Activated T-cell treated with anti-CD3 and anti-CD28 coated beads, Interleukin-2, amount 50 U/mL, for 72 hours (primary cell): ENCODE results near the gene APOBEC3G. TPM values are rescaled to one million over a fixed set of nuclear protein-coding genes. Genes with fewer than 3 reads are reported as not detected.
"Not testable (repeated sequence)": the region's sequence is repeated elsewhere in the genome, so short reads cannot be mapped to it uniquely, and the experiment has no call there.

Source experiments
- ATAC-seq, 2 donors: fragments of 150-1000 bp; cut with Tn5 transposase; replicated peaks in 1 of 2; 2 replicates each; pipeline ENCODE4 v1.10.0; 2021; ENCODE audit warnings: moderate library complexity in 2 of 2, mild to moderate bottlenecking in 1 of 2
- DNase-seq, 2 donors: peaks; one replicate each; pipeline ENCODE4 v3.0.0; 2021 to 2022; ENCODE audit warnings: mixed read lengths in 1 of 2
- H3K27ac Mint-ChIP-seq: one replicate; pipeline ENCODE4 v1.8.0; 2022; ENCODE audit warnings: mild to moderate bottlenecking, moderate library complexity, mixed read lengths
- H3K27me3 Mint-ChIP-seq: one replicate; pipeline ENCODE4 v1.8.0; 2022; ENCODE audit warnings: low read depth, mixed read lengths
- H3K36me3 Mint-ChIP-seq, 2 donors: one replicate each; pipeline ENCODE4 v1.8.0; 2022; ENCODE audit warnings: mixed read lengths in 2 of 2, mild to moderate bottlenecking in 1 of 2; ENCODE audit not compliant: insufficient read depth in 2 of 2
- H3K4me1 Mint-ChIP-seq: one replicate; pipeline ENCODE4 v1.8.0; 2022; ENCODE audit warnings: low read depth, mixed read lengths
- H3K4me3 Mint-ChIP-seq, 2 donors: one replicate each; pipeline ENCODE4 v1.8.0; 2022; ENCODE audit warnings: mild to moderate bottlenecking in 2 of 2, mixed read lengths in 2 of 2, moderate library complexity in 2 of 2
- H3K9me3 Mint-ChIP-seq, 2 donors: one replicate each; pipeline ENCODE4 v1.8.0; 2022; ENCODE audit warnings: mixed read lengths in 2 of 2
- total RNA-seq, 2 donors: library from RNA; stranded (reverse); gene quantifications; one replicate each; pipeline ENCODE4 v1.2.3, GENCODE V29; 2022

Gene APOBEC3G
- 100 to 1,000 TPM in 1 of 2 donors, 10 to 100 TPM in 1; 77.8 to 115 TPM for total RNA-seq

DNA sequence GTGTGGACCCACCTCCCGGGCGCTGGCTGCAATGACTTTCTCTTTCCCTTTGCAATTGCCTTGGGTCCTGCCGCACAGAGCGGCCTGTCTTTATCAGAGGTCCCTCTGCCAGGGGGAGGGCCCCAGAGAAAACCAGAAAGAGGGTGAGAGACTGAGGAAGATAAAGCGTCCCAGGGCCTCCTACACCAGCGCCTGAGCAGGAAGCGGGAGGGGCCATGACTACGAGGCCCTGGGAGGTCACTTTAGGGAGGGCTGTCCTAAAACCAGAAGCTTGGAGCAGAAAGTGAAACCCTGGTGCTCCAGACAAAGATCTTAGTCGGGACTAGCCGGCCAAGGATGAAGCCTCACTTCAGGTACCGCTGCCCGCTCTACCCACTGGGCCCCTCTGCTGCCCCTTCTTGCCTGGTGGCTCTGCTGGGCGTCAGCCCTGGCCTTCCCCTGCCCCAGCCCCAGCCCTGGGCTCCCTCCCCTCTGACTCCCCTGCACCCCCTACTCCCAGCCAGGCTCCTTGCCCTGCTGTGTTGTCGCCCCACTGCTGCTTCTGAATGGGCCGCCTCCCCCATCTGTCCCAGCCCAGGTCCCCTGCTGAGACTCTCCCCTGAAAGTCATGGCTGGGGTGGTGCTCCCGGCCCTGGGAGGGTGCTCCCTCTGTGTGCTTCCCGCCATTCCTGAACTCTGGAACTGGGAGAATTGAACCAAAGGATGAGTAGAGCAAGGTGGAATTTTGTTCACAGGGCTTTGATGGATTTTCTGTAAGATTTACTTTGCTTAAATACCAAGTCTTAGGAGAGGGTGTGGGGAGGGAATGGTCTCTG lies at the start of gene APOBEC3G:
Gene APOBEC3G, plus strand, starts transcription at position 250 of the 815 bp plus-strand sequence. Its CDS starts 87 bp downstream, at position 337.
- not testable (repeated sequence) for H3K9me3 Mint-ChIP-seq, H3K27me3 Mint-ChIP-seq, H3K36me3 Mint-ChIP-seq
- peak; percentile 61 to 64 for DNase-seq
- Mint-ChIP-seq H3K27ac (peak within 1 kb of the TSS; percentile 92), H3K4me1 (peaks cover 43% of the 10 kb centered on the region), H3K4me3 (peak within 1 kb of the TSS; percentile 94 to 96)
- peak; percentile 94 to 96 for ATAC-seq

DNA sequence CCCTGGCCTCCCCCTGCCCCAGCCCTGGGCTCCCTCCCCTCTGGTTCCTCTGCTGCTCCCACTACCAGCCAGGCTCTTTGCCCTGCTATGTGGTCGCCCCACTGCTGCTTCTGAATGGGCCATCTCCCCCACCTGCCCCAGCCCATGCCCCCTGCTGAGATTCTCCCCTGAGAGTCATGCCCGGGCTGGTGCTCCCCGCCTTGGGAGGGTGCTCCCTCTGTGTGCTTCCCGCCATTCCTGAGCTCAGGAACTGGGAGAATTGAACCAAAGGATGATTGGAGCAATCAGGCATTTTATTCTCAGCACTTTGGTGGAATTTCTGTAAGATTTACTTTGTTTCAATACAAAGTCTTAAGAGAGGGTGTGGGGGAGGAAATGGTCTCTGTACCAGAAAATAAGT lies 49.4 kb upstream of the APOBEC3G start:
- DNase-seq = no peak
- Mint-ChIP-seq H3K9me3 (no peaks in the 10 kb centered on the region), H3K4me1 (peaks cover 37% of the 10 kb centered on the region), H3K4me3 (peak overlapping the region in 1 of 2 donors; percentile 47), H3K27me3 (no peaks in the 10 kb centered on the region), H3K27ac (peak overlapping the region; percentile 82), H3K36me3 (peaks cover 0 to 9% of the 10 kb centered on the region in 2 donors)
- ATAC-seq = peak in 1 of 2 donors; percentile 25

DNA sequence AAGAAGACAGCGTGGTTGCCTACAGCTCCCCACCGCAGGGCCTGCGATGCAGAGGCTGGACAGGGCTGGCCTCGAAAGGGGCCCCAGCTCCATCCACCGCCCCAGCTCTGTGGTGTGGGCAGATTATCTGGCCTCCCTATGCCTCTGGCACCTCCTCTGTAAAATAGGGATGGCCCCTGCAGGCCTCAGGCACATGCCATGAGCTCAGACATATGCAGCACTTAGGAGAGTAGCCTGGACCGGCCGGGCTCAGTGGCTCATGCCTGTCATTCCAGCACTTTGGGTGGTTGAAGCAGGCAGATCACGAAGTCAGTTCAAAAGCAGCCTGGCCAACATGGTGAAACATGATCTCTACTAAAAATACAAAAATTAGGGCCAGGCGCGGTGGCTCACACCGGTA lies 48.8 kb upstream of the APOBEC3G start:
- Mint-ChIP-seq H3K4me1 (peaks cover 37% of the 10 kb centered on the region), H3K27me3 (no peaks in the 10 kb centered on the region), H3K9me3 (no peaks in the 10 kb centered on the region), H3K4me3 (peak overlapping the region in 1 of 2 donors; percentile 47), H3K27ac (no peak overlapping the region), H3K36me3 (peaks cover 0 to 8% of the 10 kb centered on the region in 2 donors)
- DNase-seq (no peak), ATAC-seq (no peak)

DNA sequence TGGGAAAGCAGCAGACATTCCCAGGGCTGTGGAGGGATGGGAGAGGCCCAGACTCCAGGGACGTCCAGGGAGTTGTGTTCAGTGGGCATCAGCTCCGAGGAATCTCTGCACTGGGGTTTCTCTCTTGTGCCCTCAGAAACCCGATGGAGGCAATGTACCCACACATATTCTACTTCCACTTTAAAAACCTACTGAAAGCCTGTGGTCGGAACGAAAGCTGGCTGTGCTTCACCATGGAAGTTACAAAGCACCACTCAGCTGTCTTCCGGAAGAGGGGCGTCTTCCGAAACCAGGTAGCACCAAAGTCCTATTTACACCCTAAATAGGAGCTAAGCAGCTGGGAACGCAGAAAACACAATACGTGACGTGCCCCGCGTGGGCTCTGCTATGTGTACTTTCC lies 47.8 kb upstream of the APOBEC3G start:
- Mint-ChIP-seq H3K36me3 (peaks cover 0 to 6% of the 10 kb centered on the region in 2 donors), H3K4me1 (peaks cover 28% of the 10 kb centered on the region), H3K9me3 (no peaks in the 10 kb centered on the region), H3K27ac (no peak overlapping the region), H3K27me3 (no peaks in the 10 kb centered on the region), H3K4me3 (no peak overlapping the region)
- ATAC-seq (no peak), DNase-seq (no peak)

DNA sequence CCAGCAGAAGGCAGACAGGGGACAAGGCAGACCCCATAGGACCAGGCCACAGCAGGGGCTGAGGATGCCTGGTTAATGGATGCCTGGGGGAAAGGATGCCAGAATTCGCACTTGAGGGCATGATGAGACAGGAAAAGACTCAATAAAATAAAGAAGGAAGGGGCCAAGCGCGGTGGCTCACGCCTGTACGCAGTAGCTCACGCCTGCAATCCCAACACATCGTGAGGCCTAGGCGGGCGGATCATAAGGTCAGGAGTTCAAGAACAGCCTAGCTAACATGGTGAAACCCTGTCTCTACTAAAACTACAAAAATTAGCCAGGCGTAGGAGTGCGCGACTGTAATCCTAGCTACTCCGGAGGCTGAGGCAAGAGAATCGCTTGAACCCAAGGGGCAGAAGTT lies 46.4 kb upstream of the APOBEC3G start:
- no peak for DNase-seq
- peak overlapping the region; percentile 9 for H3K27ac Mint-ChIP-seq
- H3K9me3 Mint-ChIP-seq = no peaks in the 10 kb centered on the region
- H3K36me3 Mint-ChIP-seq = peaks cover 0 to 6% of the 10 kb centered on the region in 2 donors
- H3K27me3 Mint-ChIP-seq = no peaks in the 10 kb centered on the region
- no peak overlapping the region for H3K4me3 Mint-ChIP-seq
- peaks cover 17% of the 10 kb centered on the region for H3K4me1 Mint-ChIP-seq
- ATAC-seq = no peak

DNA sequence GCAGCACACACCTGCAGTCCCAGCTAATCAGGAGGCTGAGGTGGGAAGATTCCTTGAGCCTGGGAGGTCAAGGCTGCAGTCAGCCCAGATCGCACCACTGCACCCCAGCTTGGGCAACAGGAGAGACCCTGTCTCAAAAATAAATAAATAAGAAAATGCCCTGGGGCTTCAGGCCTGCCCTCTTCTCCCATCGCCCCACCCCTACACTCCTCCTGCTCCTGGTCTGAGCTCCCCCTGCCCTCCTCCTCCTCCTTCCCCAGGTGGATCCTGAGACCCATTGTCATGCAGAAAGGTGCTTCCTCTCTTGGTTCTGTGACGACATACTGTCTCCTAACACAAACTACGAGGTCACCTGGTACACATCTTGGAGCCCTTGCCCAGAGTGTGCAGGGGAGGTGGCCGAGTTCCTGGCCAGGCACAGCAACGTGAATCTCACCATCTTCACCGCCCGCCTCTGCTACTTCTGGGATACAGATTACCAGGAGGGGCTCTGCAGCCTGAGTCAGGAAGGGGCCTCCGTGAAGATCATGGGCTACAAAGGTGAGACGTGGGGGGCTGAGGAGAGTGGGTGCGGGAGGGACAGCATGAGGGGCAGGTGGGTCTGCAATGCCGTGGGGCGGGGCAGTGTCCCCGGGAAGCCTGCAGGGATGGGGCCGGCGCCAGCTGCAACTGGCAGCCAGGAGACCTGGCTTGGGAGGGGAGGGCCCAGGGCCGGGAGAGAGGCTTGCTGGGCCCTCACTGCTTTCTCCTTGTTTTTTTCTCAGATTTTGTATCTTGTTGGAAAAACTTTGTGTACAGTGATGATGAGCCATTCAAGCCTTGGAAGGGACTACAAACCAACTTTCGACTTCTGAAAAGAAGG lies 45.4 kb upstream of the APOBEC3G start:
- not testable (repeated sequence) for DNase-seq, H3K9me3 Mint-ChIP-seq, H3K27me3 Mint-ChIP-seq, H3K36me3 Mint-ChIP-seq, H3K4me3 Mint-ChIP-seq, H3K27ac Mint-ChIP-seq, ATAC-seq
- H3K4me1 Mint-ChIP-seq = peaks cover 16% of the 10 kb centered on the region

DNA sequence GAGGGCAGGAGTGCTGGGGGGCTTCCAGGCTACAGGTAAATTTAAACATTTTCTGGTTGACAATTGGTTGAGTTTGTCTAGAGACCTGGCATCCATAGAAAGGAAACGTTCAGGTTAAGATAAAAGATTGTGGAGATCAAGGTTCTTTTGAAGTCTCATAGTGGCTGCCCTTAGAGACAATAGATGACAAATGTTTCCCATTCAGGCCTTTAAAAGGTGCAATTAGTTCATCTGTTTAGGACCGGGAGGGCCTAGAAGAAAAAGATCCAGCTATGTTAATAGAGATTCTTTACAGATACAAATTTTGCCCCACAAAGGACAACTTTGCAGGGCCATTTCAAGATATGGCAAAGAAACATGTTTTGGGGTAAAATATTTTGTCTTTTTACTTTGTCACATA lies 40.0 kb upstream of the APOBEC3G start:
- not testable (repeated sequence) for H3K9me3 Mint-ChIP-seq, H3K4me3 Mint-ChIP-seq, DNase-seq, ATAC-seq, H3K27me3 Mint-ChIP-seq, H3K36me3 Mint-ChIP-seq
- Mint-ChIP-seq H3K27ac (peak overlapping the region; percentile 23), H3K4me1 (peaks cover 28% of the 10 kb centered on the region)

DNA sequence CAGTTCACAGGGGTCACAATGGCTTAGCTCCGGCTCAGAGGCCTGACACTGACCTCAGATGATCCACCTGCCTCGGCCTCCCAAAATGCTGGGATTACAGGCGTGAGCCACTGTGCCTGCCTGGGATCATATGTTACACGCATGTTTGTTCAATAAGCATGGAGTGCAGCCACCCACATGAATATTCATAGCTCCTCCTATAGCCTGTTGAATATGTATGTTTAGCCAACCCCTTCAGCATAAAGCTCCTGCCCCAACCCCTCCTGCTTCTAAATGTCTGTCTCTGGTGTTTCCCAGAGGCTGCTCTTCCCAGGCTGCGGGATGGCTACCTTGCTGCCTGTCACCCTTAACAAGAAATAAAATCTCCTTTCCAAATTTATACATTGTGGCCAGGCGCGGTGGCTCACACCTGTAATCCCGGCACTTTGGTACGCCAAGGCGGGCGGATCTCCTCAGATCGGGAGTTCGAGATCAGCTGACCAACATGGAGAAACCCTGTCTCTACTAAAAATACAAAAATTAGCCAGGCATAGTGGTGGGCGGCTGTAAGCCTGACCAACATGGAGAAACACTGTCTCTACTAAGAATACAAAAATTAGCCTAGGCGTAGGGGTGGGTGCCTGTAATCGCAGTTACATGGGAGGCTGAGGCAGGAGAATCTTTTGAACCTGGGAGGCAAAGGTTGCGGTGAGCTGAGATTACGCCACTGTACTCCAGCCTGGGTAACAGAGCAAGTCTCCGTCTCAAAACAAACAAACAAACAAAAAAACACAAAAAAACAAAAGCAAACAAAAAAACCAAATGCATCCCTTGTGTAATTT lies 37.6 kb upstream of the APOBEC3G start:
- H3K27me3 Mint-ChIP-seq = no peaks in the 10 kb centered on the region
- peaks cover 0 to 2% of the 10 kb centered on the region in 2 donors for H3K36me3 Mint-ChIP-seq
- ATAC-seq (no peak), DNase-seq (no peak)
- H3K4me1 Mint-ChIP-seq = peaks cover 33% of the 10 kb centered on the region
- peak overlapping the region; percentile 93 to 94 for H3K4me3 Mint-ChIP-seq
- peak overlapping the region; percentile 77 for H3K27ac Mint-ChIP-seq
- no peaks in the 10 kb centered on the region for H3K9me3 Mint-ChIP-seq

DNA sequence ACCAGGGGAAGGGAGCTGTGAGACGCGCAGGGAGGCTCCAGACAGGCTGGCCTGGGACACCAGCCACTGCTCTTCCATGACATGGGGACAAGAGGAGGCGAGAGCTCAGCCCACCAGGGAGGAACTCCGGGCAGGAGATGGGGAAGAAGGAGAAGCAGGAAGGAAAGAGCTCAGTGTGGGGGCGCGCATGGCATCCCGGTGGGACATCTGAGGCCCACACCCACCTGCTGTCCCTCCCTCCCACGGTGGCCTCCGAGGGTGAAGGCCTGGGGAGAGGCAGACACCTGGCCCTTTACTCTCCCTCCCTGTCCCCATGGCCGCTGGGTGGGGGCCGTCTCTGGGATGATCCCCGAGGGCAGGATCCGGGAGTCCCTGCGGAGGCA lies 36.9 kb upstream of the APOBEC3G start:
- Mint-ChIP-seq H3K27ac (peak overlapping the region; percentile 77), H3K4me3 (peak overlapping the region; percentile 93 to 94), H3K4me1 (peaks cover 37% of the 10 kb centered on the region)
- H3K9me3 Mint-ChIP-seq, H3K27me3 Mint-ChIP-seq, ATAC-seq, DNase-seq, H3K36me3 Mint-ChIP-seq: not testable (repeated sequence)

DNA sequence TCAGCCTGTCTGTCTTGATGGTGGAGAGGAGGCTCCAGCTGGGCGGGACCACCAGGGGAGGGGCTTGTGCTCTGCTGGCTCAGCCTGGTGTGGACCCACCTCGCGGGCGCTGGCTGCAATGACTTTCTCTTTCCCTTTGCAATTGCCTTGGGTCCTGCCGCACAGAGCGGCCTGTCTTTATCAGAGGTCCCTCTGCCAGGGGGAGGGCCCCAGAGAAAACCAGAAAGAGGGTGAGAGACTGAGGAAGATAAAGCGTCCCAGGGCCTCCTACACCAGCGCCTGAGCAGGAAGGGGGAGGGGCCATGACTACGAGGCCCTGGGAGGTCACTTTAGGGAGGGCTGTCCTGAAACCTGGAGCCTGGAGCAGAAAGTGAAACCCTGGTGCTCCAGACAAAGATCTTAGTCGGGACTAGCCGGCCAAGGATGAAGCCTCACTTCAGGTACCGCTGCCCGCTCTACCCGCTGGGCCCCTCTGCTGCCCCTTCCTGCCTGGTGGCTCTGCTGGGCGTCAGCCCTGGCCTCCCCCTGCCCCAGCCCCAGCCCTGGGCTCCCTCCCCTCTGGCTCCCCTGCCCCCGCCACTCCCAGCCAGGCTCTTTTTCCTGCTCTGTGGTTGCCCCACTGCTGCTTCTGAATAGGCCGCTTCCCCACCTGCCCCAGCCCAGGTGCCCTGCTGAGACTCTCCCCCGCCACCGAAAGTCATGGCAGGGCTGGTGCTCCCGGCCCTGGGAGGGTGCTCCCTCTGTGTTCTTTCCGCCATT lies 36.4 kb upstream of the APOBEC3G start, which contains the start of gene APOBEC3F:
Gene APOBEC3F, plus strand, starts transcription at position 327 of the 759 bp plus-strand sequence. Its CDS starts 97 bp downstream, at position 424.
- H3K4me1 Mint-ChIP-seq = peaks cover 39% of the 10 kb centered on the region
- DNase-seq = peak; percentile 76 to 79
- peak; percentile 94 to 96 for ATAC-seq

DNA sequence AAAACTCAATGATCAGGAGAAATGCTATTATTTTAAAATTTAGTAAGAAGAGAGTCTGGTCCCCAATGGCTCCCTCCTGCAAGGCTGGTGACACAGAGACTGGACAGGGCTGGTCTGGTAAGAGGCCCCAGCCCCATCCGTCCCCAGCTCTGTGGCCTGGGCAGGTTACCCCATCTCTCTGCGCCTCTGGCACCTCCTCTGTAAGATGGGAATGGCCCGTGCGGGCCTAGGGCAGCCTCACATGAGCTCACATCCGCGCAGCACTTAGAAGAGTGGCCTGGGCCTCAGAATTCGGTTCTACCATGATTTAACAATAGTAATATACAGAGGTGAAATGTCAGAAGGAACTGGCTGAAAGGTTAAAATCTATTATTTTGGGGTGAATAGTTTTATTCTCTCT lies 35.2 kb upstream of the APOBEC3G start:
- DNase-seq (no peak), ATAC-seq (no peak)
- Mint-ChIP-seq H3K4me3 (peak overlapping the region; percentile 93 to 94), H3K27me3 (no peaks in the 10 kb centered on the region), H3K9me3 (no peaks in the 10 kb centered on the region), H3K27ac (peak overlapping the region; percentile 84), H3K36me3 (peaks cover 0 to 2% of the 10 kb centered on the region in 2 donors), H3K4me1 (peaks cover 41% of the 10 kb centered on the region)

More for the DNA sequence above, 36.4 kb upstream of the APOBEC3G start, which contains the start of gene APOBEC3F:
- peak within 1 kb of the TSS; percentile 84 for H3K27ac Mint-ChIP-seq
- not testable (repeated sequence) for H3K36me3 Mint-ChIP-seq, H3K9me3 Mint-ChIP-seq, H3K27me3 Mint-ChIP-seq
- H3K4me3 Mint-ChIP-seq = peak within 1 kb of the TSS; percentile 93 to 94

DNA sequence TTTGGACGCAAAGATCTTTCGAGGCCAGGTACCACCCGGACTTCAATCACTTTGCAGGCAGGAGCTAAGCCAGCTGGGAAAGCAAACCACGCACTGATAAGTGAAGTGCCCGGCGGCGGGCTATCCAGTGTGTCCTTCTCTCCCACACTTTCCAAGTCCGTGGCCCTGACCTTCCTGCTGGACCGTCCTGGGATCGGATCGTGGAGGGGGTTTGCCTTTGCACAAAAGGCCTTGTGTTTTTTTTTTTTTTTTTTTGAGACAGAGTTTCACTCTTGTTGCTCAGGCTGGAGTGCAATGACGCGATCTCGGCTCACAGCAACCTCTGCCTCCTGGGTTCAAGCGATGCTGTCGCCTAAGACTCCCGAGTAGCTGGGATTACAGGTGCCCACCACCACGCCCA lies 34.0 kb upstream of the APOBEC3G start:
- not testable (repeated sequence) for H3K9me3 Mint-ChIP-seq, H3K36me3 Mint-ChIP-seq, H3K27ac Mint-ChIP-seq, ATAC-seq, H3K27me3 Mint-ChIP-seq, H3K4me3 Mint-ChIP-seq, DNase-seq
- peaks cover 41% of the 10 kb centered on the region for H3K4me1 Mint-ChIP-seq
